ENCODE measurements around the gene ITK.
"Not testable (repeated sequence)": the region's sequence is repeated elsewhere in the genome, so short reads cannot be mapped to it uniquely, and the experiment has no call there.

The ITK gene

GRCh38 chr5:157213527-157214243 lies 33.0 kb downstream of the ITK start:
- no peak for DNase-seq

- no peak for DNase-seq
Measured at GRCh38 chr5:157214415-157214814, 33.8 kb downstream of the ITK start.

- no peak for DNase-seq
Measured at GRCh38 chr5:157214861-157215513, 34.3 kb downstream of the ITK start.

GRCh38 chr5:157215514-157216167 lies 35.0 kb downstream of the ITK start:
- DNase-seq: no peak

GRCh38 chr5:157216391-157217142 lies 35.9 kb downstream of the ITK start:
- DNase-seq: no peak

GRCh38 chr5:157217289-157218024 lies 36.8 kb downstream of the ITK start:
- DNase-seq: no peak

- DNase-seq: no peak
Measured at GRCh38 chr5:157219491-157220271, 39.0 kb downstream of the ITK start.

- DNase-seq: no peak
Measured at GRCh38 chr5:157221959-157222358, 41.3 kb downstream of the ITK start.

- no peak for DNase-seq
Measured at GRCh38 chr5:157222506-157223230, 42.0 kb downstream of the ITK start.

GRCh38 chr5:157225469-157226422 lies 45.1 kb downstream of the ITK start:
- DNase-seq: no peak

GRCh38 chr5:157230610-157231009 lies 50.0 kb downstream of the ITK start:
- DNase-seq: no peak

- DNase-seq: no peak
Measured at GRCh38 chr5:157232706-157233105, 52.1 kb downstream of the ITK start.

GRCh38 chr5:157233515-157233914 lies 52.9 kb downstream of the ITK start:
- no peak for DNase-seq

GRCh38 chr5:157236423-157236822 lies 55.8 kb downstream of the ITK start:
- no peak for DNase-seq

GRCh38 chr5:157241483-157241882 lies 60.8 kb downstream of the ITK start:
- no peak for DNase-seq

- not testable (repeated sequence) for DNase-seq
Measured at GRCh38 chr5:157244704-157245103, 64.1 kb downstream of the ITK start.

- peak; percentile 37 for DNase-seq
Measured at GRCh38 chr5:157245476-157245875, 64.8 kb downstream of the ITK start.

- peak; percentile 67 for DNase-seq
Measured at GRCh38 chr5:157245886-157246285, 65.2 kb downstream of the ITK start.

GRCh38 chr5:157247267-157247666 lies 66.6 kb downstream of the ITK start:
- no peak for DNase-seq
